ENCODE measurements around the gene SPEG. TPM values are rescaled to one million over a fixed set of nuclear protein-coding genes. Genes with fewer than 3 reads are reported as not detected.

Gene SPEG
- total RNA-seq, 1 experiment from 2014 or later = 56.6 TPM

- CTCF ChIA-PET = interaction anchor here (1.0 kb wide), 1 partner anchor 11 kb away, joined by 3 read pairs; no protein-coding TSS in a partner anchor
- peaks cover 0 to 13% of the 10 kb centered on the region in 2 experiments; a peak in 2 of 4 replicates for H3K4me1 ChIP-seq (ENCODE audit: control insufficient read depth in 1 of 2, insufficient read depth in 2 of 2, low read length in 2 of 2)
- intact Hi-C loops (cut with micrococcal nuclease) = no loop called here
These were observed 11.6 kb upstream of the SPEG start for GRCh38 chr2:219422952-219423534.

More at GRCh38 chr2:219422952-219423534, 11.6 kb upstream of the SPEG start:
- Histone ChIP-seq H3K9ac (ENCODE audit: low read length) (no peak overlapping the region), H2AFZ (ENCODE audit: low read depth, low read length, poor library complexity, severe bottlenecking) (no peak overlapping the region), H3K36me3 (ENCODE audit: control insufficient read depth in 1 of 2, insufficient read depth in 2 of 2, low read length in 2 of 2) (no peaks in the 10 kb centered on the region), H3K27me3 (ENCODE audit: insufficient read depth, low read length) (no peaks in the 10 kb centered on the region), H3K79me2 (ENCODE audit: insufficient read depth, low read length) (no peaks in the 10 kb centered on the region), H3K27ac (ENCODE audit: low read depth, low read length) (no peak overlapping the region), H4K20me1 (ENCODE audit: insufficient read depth) (no peaks in the 10 kb centered on the region), H3K9me3 (ENCODE audit: control insufficient read depth in 1 of 2, insufficient read depth in 1 of 2, low read depth in 1 of 2, low read length in 2 of 2) (no peaks in the 10 kb centered on the region), H3K4me3 (replicated peaks in 1 of 2; ENCODE audit: low read depth in 1 of 2, low read length in 2 of 2) (no peak overlapping the region), H3K9me2 (ENCODE audit: insufficient read depth) (no peaks in the 10 kb centered on the region), H3K4me2 (ENCODE audit: low read length) (no peak overlapping the region)
- ChIA-PET POLR2A (interaction anchor here (0.7 kb wide), 1 partner anchor 36 kb away, joined by 3 read pairs; no protein-coding TSS in a partner anchor), RAD21 (ENCODE audit: low non-redundant PET in 1 of 2, low total read pairs in 2 of 2, uncharacterized antibody in 2 of 2, unreplicated experiment in 2 of 2) (no interaction called here)
- DNase-seq (ENCODE audit: low read depth, low spot score) (no peak), ATAC-seq (no peak)
- BruUV-seq (replicated peaks) = no TSS peak
- TF ChIP-seq MAX (IDR thresholded peaks at IDR 0.05) (no peak), CBX3 (IDR thresholded peaks at IDR 0.05; ENCODE audit: low read depth) (no peak), TCF7L2 (IDR thresholded peaks at IDR 0.05; ENCODE audit: borderline replicate concordance, extremely low read depth, insufficient read depth, insufficient read length) (no peak), FOSL1 (IDR thresholded peaks at IDR 0.05; ENCODE audit: low read depth) (no peak), ATF3 (IDR thresholded peaks at IDR 0.05) (no peak), ZNF274 (IDR thresholded peaks at IDR 0.05; ENCODE audit: low read depth, low read length) (no peak), POLR2A (IDR thresholded peaks at IDR 0.05; ENCODE audit: borderline replicate concordance, extremely low read depth, insufficient read depth, insufficient read length) (no peak), CTCF (IDR thresholded peaks at IDR 0.05 in 2 of 3, conservative IDR thresholded peaks at IDR 0.05 in 1 of 3; ENCODE audit: borderline replicate concordance in 1 of 3, insufficient read depth in 1 of 3, low read depth in 2 of 3, low read length in 2 of 3) (no peak), EZH2phosphoT487 (IDR thresholded peaks at IDR 0.05; ENCODE audit: borderline replicate concordance) (no peak), CEBPB (IDR thresholded peaks at IDR 0.05; ENCODE audit: low read depth) (no peak), ZBTB33 (IDR thresholded peaks at IDR 0.05; ENCODE audit: extremely low read depth, insufficient replicate concordance, low read length) (no peak), RAD21 (IDR thresholded peaks at IDR 0.05; ENCODE audit: low read depth) (no peak), EGR1 (IDR thresholded peaks at IDR 0.05; ENCODE audit: low read depth) (no peak), JUND (IDR thresholded peaks at IDR 0.05) (no peak), ELF1 (IDR thresholded peaks at IDR 0.05; ENCODE audit: borderline replicate concordance, low read depth) (no peak), YY1 (IDR thresholded peaks at IDR 0.05; ENCODE audit: extremely low read depth, insufficient replicate concordance, low read depth, low read length) (no peak), REST (IDR thresholded peaks at IDR 0.05; ENCODE audit: low read depth) (no peak), SIN3A (IDR thresholded peaks at IDR 0.05; ENCODE audit: low read depth) (no peak), SRF (IDR thresholded peaks at IDR 0.05; ENCODE audit: low read depth) (no peak)
